ENCODE results near the gene FAP. TPM values are rescaled to one million over a fixed set of nuclear protein-coding genes. Genes with fewer than 3 reads are reported as not detected.

FAP gene
- polyA plus RNA-seq, 2 of the 4 experiments (the other 2 are of a cell fraction), result 0.03 to 0.16 TPM

DNA sequence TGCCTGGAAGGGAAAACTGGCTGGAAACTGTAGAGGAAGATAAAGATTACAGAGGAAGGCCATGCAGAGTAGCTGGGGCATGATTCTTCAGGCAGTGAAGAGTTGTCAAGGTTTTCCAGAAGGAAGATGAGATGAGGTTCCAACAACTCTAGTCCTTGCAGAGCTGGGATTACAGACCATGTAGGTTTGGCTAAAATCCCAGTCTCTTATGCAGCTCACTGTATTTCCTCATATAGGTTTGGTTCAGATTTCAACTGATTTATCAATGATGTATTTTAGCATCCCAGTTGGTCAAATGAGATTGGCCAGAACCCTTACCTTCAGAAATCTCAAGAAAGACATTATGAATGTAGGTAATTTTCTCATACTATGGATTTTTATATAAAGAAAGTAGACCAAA lies 16.4 kb downstream of the FAP start (continued):
- TF ChIP-seq, protein P1, sequence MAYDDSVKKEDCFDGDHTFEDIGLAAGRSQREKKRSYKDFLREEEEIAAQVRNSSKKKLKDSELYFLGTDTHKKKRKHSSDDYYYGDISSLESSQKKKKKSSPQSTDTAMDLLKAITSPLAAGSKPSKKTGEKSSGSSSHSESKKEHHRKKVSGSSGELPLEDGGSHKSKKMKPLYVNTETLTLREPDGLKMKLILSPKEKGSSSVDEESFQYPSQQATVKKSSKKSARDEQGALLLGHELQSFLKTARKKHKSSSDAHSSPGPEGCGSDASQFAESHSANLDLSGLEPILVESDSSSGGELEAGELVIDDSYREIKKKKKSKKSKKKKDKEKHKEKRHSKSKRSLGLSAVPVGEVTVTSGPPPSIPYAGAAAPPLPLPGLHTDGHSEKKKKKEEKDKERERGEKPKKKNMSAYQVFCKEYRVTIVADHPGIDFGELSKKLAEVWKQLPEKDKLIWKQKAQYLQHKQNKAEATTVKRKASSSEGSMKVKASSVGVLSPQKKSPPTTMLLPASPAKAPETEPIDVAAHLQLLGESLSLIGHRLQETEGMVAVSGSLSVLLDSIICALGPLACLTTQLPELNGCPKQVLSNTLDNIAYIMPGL (CRISPR knock-in tag; IDR thresholded peaks at IDR 0.05; ENCODE audit: borderline replicate concordance), result no peak
- TF ChIP-seq HEYL (CRISPR knock-in tag; IDR thresholded peaks at IDR 0.05), result no peak

DNA sequence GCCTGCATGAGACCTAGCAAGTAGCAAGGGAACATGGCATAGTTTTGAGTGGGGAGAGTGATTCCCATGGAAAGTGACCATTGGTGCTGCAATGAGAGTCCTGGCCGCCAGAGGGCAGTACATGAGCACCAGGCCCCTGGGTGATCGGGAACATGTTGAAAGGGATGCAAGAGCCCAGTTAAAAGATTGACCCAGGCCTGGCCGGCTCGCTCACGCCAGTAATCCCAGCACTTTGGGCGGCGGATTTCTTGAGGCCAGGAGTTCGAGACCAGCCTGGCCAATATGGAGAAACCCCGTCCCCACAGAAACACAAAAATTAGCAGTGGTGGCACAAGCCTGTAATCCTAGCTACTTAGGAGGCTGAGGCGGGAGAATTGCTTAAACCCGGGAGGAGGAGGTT lies 22.2 kb downstream of the FAP start:
- Histone ChIP-seq H3K4me3 (no peak overlapping the region), H3K4me2 (no peak overlapping the region), H3K27ac (no peak overlapping the region), H3K9me3 (no peaks in the 10 kb centered on the region), H3K4me1 (no peaks in the 10 kb centered on the region)
- TF ChIP-seq, protein P2, sequence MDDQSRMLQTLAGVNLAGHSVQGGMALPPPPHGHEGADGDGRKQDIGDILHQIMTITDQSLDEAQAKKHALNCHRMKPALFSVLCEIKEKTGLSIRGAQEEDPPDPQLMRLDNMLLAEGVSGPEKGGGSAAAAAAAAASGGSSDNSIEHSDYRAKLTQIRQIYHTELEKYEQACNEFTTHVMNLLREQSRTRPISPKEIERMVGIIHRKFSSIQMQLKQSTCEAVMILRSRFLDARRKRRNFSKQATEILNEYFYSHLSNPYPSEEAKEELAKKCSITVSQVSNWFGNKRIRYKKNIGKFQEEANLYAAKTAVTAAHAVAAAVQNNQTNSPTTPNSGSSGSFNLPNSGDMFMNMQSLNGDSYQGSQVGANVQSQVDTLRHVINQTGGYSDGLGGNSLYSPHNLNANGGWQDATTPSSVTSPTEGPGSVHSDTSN (IDR thresholded peaks at IDR 0.05), result no peak
- TF ChIP-seq SMC3 (IDR thresholded peaks at IDR 0.05), result peak; percentile 77
- peak; percentile 64 to 70 for TF ChIP-seq RAD21 (conservative IDR thresholded peaks at IDR 0.05 in 1 of 2, IDR thresholded peaks at IDR 0.05 in 1 of 2)
- peak; percentile 73 for TF ChIP-seq CTCF (IDR thresholded peaks at IDR 0.05)
- TF ChIP-seq FOSB (CRISPR knock-in tag; IDR thresholded peaks at IDR 0.05), result no peak
- DNase-seq (ENCODE audit: low read depth in 1 of 2, low spot score in 1 of 2) (peak; percentile 35 to 63), ATAC-seq (peak; percentile 81 to 97), FAIRE-seq (no peak)
- 20% methylated on average over 11 of the region's 11 CpGs for WGBS (ENCODE audit: missing lambda C conversion rate)
- ChIA-PET POLR2A (no interaction called here), CTCF (interaction anchor here (0.6 to 3.6 kb wide), 23 partner anchors 9 to 649 kb away, joined by 3 to 87 read pairs (median 5); partner anchors contain the start of gene FAP)

DNA sequence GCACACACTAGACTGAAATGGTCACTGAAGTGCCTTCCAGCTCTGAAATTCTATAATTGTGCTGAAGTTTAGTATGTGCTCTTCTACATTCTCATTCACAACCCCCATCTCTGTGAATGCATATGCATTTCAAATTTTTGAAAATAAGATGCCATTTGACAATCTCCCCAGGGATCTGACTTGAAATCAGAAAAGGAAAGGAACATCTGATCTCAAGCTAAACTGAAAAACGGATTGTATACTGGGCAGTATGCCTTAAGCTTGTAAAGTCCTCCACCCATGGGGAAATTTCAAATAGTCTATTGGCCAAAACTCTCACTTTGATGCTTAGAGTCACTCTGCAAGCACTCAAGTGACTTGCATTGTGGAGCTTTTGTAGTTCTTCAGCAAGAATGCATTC lies 22.9 kb downstream of the FAP start:
- ATAC-seq (peak in 1 of 2 experiments; percentile 34; a peak in 1 of 6 replicates), FAIRE-seq (no peak), DNase-seq (ENCODE audit: low read depth in 1 of 2, low spot score in 1 of 2) (no peak)
- CTCF ChIA-PET, result interaction anchor here (0.7 to 3.6 kb wide), 22 partner anchors 10 to 126 kb away, joined by 3 to 87 read pairs (median 5); partner anchors contain the start of gene FAP
- H3K4me2 ChIP-seq, result no peak overlapping the region
- H3K4me1 ChIP-seq, result no peaks in the 10 kb centered on the region
- POLR2A ChIA-PET, result no interaction called here
- TF ChIP-seq ZNF302 (CRISPR knock-in tag; IDR thresholded peaks at IDR 0.05) (no peak), RAD21 (conservative IDR thresholded peaks at IDR 0.05 in 1 of 2, IDR thresholded peaks at IDR 0.05 in 1 of 2) (no peak)
- WGBS (ENCODE audit: missing lambda C conversion rate), result 21% methylated on average over 1 of the region's 1 CpG
- no peak overlapping the region for H3K4me3 ChIP-seq
- no peaks in the 10 kb centered on the region for H3K9me3 ChIP-seq
- H3K27ac ChIP-seq, result no peak overlapping the region

GRCh38 chr2:162219426-162219825 lies 23.8 kb downstream of the FAP start:
- TF ChIP-seq NPAS2 (CRISPR knock-in tag; IDR thresholded peaks at IDR 0.05; ENCODE audit: borderline replicate concordance), result no peak
- 43% methylated on average over 4 of the region's 4 CpGs for WGBS (ENCODE audit: missing lambda C conversion rate)
- ChIA-PET CTCF (interaction anchor here (0.9 to 3.6 kb wide), 5 partner anchors 13 to 82 kb away, joined by 3 to 87 read pairs (median 5); no protein-coding TSS in a partner anchor), POLR2A (no interaction called here)
- no peak for ATAC-seq
- no peak for FAIRE-seq
- DNase-seq (ENCODE audit: low read depth in 1 of 2, low spot score in 1 of 2), result no peak
- H3K9me3 ChIP-seq, result no peaks in the 10 kb centered on the region
- no peak overlapping the region for H3K4me2 ChIP-seq
- H3K27ac ChIP-seq, result no peak overlapping the region
- H3K4me1 ChIP-seq, result no peaks in the 10 kb centered on the region
- H3K4me3 ChIP-seq, result no peak overlapping the region

- Histone ChIP-seq H3K27ac (no peak overlapping the region), H3K4me2 (no peak overlapping the region), H3K4me3 (no peak overlapping the region), H3K9me3 (no peaks in the 10 kb centered on the region), H3K4me1 (no peaks in the 10 kb centered on the region)
- ATAC-seq, result no peak
- ChIA-PET POLR2A (no interaction called here), CTCF (interaction anchor here (1.0 kb wide), 1 partner anchor 81 kb away, joined by 4 read pairs; no protein-coding TSS in a partner anchor)
- WGBS (ENCODE audit: missing lambda C conversion rate), result 11% methylated on average over 1 of the region's 1 CpG
- TF ChIP-seq RCOR1 (IDR thresholded peaks at IDR 0.05; ENCODE audit: low read depth, low read length) (no peak), GATA3 (IDR thresholded peaks at IDR 0.05; ENCODE audit: borderline replicate concordance) (no peak), CHD2 (IDR thresholded peaks at IDR 0.05; ENCODE audit: low read length, partially characterized antibody) (no peak), NFE2L2 (conservative IDR thresholded peaks at IDR 0.05; ENCODE audit: low read length) (no peak)
- TF ChIP-seq, protein P3, sequence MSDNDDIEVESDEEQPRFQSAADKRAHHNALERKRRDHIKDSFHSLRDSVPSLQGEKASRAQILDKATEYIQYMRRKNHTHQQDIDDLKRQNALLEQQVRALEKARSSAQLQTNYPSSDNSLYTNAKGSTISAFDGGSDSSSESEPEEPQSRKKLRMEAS (IDR thresholded peaks at IDR 0.05), result no peak
- TF ChIP-seq, protein P2 (IDR thresholded peaks at IDR 0.05), result no peak
- DNase-seq (ENCODE audit: low read depth in 1 of 2, low spot score in 1 of 2), result no peak
- FAIRE-seq, result no peak
Measured at GRCh38 chr2:162217598-162217997, 25.6 kb downstream of the FAP start.

All from A549 (cell line).